Endodermal cell (in vitro differentiated cells): ENCODE results near the gene TIMP4. TPM values are rescaled to one million over a fixed set of nuclear protein-coding genes. Genes with fewer than 3 reads are reported as not detected.

Experiments used
- DNase-seq: peaks from one replicate; pipeline ENCODE4 v3.0.0-alpha.2; 2017
- H3K27ac ChIP-seq: 2 replicates; pipeline ENCODE4 v1.5.1; 2013; ENCODE audit warnings: mild to moderate bottlenecking, low read depth, low read length, moderate library complexity
- H3K27me3 ChIP-seq: 2 replicates; pipeline ENCODE4 v1.6.1; 2013; ENCODE audit warnings: mild to moderate bottlenecking, low read length, moderate library complexity; ENCODE audit not compliant: insufficient read depth, control insufficient read depth, poor library complexity, severe bottlenecking
- H3K36me3 ChIP-seq: 2 replicates; pipeline ENCODE4 v1.7.0; 2013; ENCODE audit warnings: mild to moderate bottlenecking, low read length, moderate library complexity; ENCODE audit not compliant: control insufficient read depth, insufficient read depth
- H3K4me1 ChIP-seq: one replicate; pipeline ENCODE4 v1.7.0; 2013; ENCODE audit warnings: low read length; ENCODE audit not compliant: control insufficient read depth, insufficient read depth
- H3K4me3 ChIP-seq: 2 replicates; pipeline ENCODE4 v1.5.1; 2013; ENCODE audit warnings: mild to moderate bottlenecking, low read length, moderate library complexity
- H3K9ac ChIP-seq: 2 replicates; pipeline ENCODE4 v1.6.1; 2013; ENCODE audit warnings: mild to moderate bottlenecking, low read length, moderate library complexity; ENCODE audit not compliant: poor library complexity, severe bottlenecking; ENCODE audit errors: extremely low read depth
- H3K9me3 ChIP-seq: 2 replicates; pipeline ENCODE4 v1.6.1; 2013; ENCODE audit warnings: mild to moderate bottlenecking, low read length, moderate library complexity; ENCODE audit not compliant: control insufficient read depth
- H3K27ac Mint-ChIP-seq: 2 replicates; pipeline ENCODE4 v1.8.0; 2020; ENCODE audit warnings: mixed read lengths
- H3K27me3 Mint-ChIP-seq: 2 replicates; pipeline ENCODE4 v1.8.0; 2021; ENCODE audit warnings: mild to moderate bottlenecking, mixed read lengths; ENCODE audit not compliant: insufficient read depth
- H3K36me3 Mint-ChIP-seq: 2 replicates; pipeline ENCODE4 v1.8.0; 2020; ENCODE audit warnings: low read depth, mixed read lengths
- H3K4me1 Mint-ChIP-seq: 2 replicates; pipeline ENCODE4 v1.8.0; 2020; ENCODE audit warnings: mixed read lengths
- H3K4me3 Mint-ChIP-seq: 2 replicates; pipeline ENCODE4 v1.8.0; 2020; ENCODE audit warnings: mild to moderate bottlenecking, moderate library complexity, mixed read lengths
- H3K9me3 Mint-ChIP-seq: 2 replicates; pipeline ENCODE4 v1.8.0; 2020; ENCODE audit warnings: mild to moderate bottlenecking, mixed read lengths
- CTCF ChIP-seq: fragments of 200-600 bp; sonication (generic); conservative IDR thresholded peaks from 2 replicates; pipeline ENCODE4 v1.5.0; 2021; ENCODE audit warnings: antibody characterized with exemption, mild to moderate bottlenecking
- WGBS, 2 experiments: methylation state at CpG; one replicate each; pipeline versions ENCODE4 v1.1.5 to v1.1.7; 2013; ENCODE audit warnings: missing lambda C conversion rate in 2 of 2, mixed read lengths in 1 of 2; ENCODE audit not compliant: insufficient coverage in 1 of 2, insufficient read length in 1 of 2; 5-methylcytosine and 5-hydroxymethylcytosine counted together
- total RNA-seq, 2 donors: library from RNA; stranded (reverse); fragmentation: NEBNext Ultra II Directional in 1 of 2; extraction: Animal tissue kit (Norgen Biotek cat#: 25700) in 1 of 2; gene quantifications; 2 replicates in 1 of 2; 3 replicates in 1 of 2; pipeline ENCODE4 v1.2.1, GENCODE V29; 2021

Gene TIMP4
- total RNA-seq, 2 donors from 2014 or later = 4.4 TPM; not detected in 1

- H3K9ac ChIP-seq = no peak overlapping the region
- no peaks in the 10 kb centered on the region for H3K4me1 Mint-ChIP-seq
- H3K9me3 Mint-ChIP-seq = peaks cover 22% of the 10 kb centered on the region
- peaks cover 11% of the 10 kb centered on the region for H3K36me3 Mint-ChIP-seq
- H3K4me3 Mint-ChIP-seq = no peak overlapping the region
- no peak for TF ChIP-seq CTCF
- H3K36me3 ChIP-seq = no peaks in the 10 kb centered on the region
- no peaks in the 10 kb centered on the region for H3K27me3 Mint-ChIP-seq
- H3K27ac ChIP-seq = no peak overlapping the region
- no peaks in the 10 kb centered on the region for H3K27me3 ChIP-seq
- H3K9me3 ChIP-seq = no peaks in the 10 kb centered on the region
- no peaks in the 10 kb centered on the region for H3K4me1 ChIP-seq
- DNase-seq = no peak
- H3K4me3 ChIP-seq = no peak overlapping the region
- H3K27ac Mint-ChIP-seq = no peak overlapping the region
Observed at GRCh38 chr3:12114251-12114650, 44.5 kb downstream of the TIMP4 start.

GRCh38 chr3:12107071-12107713 is 51.5 kb downstream of the TIMP4 start:
- H3K27me3 ChIP-seq = no peaks in the 10 kb centered on the region
- 88 to 91% methylated on average over 5 to 8 of the region's 8 CpGs for WGBS, 2 experiments
- H3K4me3 Mint-ChIP-seq = no peak overlapping the region
- H3K27ac ChIP-seq = no peak overlapping the region
- no peaks in the 10 kb centered on the region for H3K4me1 ChIP-seq
- no peaks in the 10 kb centered on the region for H3K4me1 Mint-ChIP-seq
- H3K4me3 ChIP-seq = no peak overlapping the region
- H3K27me3 Mint-ChIP-seq = no peaks in the 10 kb centered on the region
- H3K9me3 Mint-ChIP-seq = peaks cover 22% of the 10 kb centered on the region
- no peaks in the 10 kb centered on the region for H3K9me3 ChIP-seq
- TF ChIP-seq CTCF = no peak
- DNase-seq = no peak
- no peak overlapping the region for H3K9ac ChIP-seq
- H3K36me3 Mint-ChIP-seq = peaks cover 11% of the 10 kb centered on the region
- no peak overlapping the region for H3K27ac Mint-ChIP-seq
- H3K36me3 ChIP-seq = no peaks in the 10 kb centered on the region

Other genes with a start within 250 kb of the TIMP4 start
- gene SYN2, start 154.5 kb downstream of the TIMP4 start, total RNA-seq = 1 to 10 TPM; 4.9 to 6.3 TPM
- gene PPARG, start 130.2 kb upstream of the TIMP4 start, total RNA-seq = 1 to 10 TPM; 3.8 to 4.5 TPM